H9 (cell line): ENCODE measurements around the gene MYOF. TPM values are rescaled to one million over a fixed set of nuclear protein-coding genes. Genes with fewer than 3 reads are reported as not detected.

Experiments
- DNase-seq: peaks from one replicate; pipeline ENCODE4 v3.0.0-alpha.2; 2017
- H2AFZ ChIP-seq: one replicate; pipeline ENCODE4 v1.6.1; 2013; ENCODE audit warnings: mild to moderate bottlenecking, low read length, control low read depth, moderate library complexity
- H2AK5ac ChIP-seq: 2 replicates; pipeline ENCODE4 v1.6.1; 2013; ENCODE audit warnings: low read length, control low read depth, mixed read lengths; ENCODE audit not compliant: insufficient read length
- H2BK120ac ChIP-seq: one replicate; pipeline ENCODE4 v1.6.1; 2013; ENCODE audit warnings: low read depth, mild to moderate bottlenecking, low read length, control low read depth, inconsistent platforms; ENCODE audit not compliant: poor library complexity, severe bottlenecking
- H2BK12ac ChIP-seq: 2 replicates; pipeline ENCODE4 v1.6.1; 2013; ENCODE audit warnings: low read length, control low read depth, mixed read lengths, low read depth; ENCODE audit not compliant: insufficient read length
- H2BK15ac ChIP-seq: 2 replicates; pipeline ENCODE4 v1.6.1; 2013; ENCODE audit warnings: low read depth, low read length, control low read depth
- H2BK20ac ChIP-seq: one replicate; pipeline ENCODE4 v1.6.1; 2013; ENCODE audit warnings: low read depth, mild to moderate bottlenecking, low read length, control low read depth, inconsistent platforms; ENCODE audit not compliant: poor library complexity, severe bottlenecking
- H2BK5ac ChIP-seq: 2 replicates; pipeline ENCODE4 v1.6.1; 2013; ENCODE audit warnings: low read length, control low read depth, mixed read lengths; ENCODE audit not compliant: insufficient read length
- H3K14ac ChIP-seq: 2 replicates; pipeline ENCODE4 v1.6.1; 2013; ENCODE audit warnings: low read length, control low read depth; ENCODE audit not compliant: insufficient read depth
- H3K18ac ChIP-seq: 2 replicates; pipeline ENCODE4 v1.6.1; 2013; ENCODE audit warnings: low read depth, mild to moderate bottlenecking, mixed read lengths, low read length, control low read depth; ENCODE audit not compliant: insufficient read length
- H3K23ac ChIP-seq: 2 replicates; pipeline ENCODE4 v1.6.1; 2013; ENCODE audit warnings: low read length, control low read depth, mixed read lengths, low read depth; ENCODE audit not compliant: insufficient read length
- H3K23me2 ChIP-seq: 2 replicates; pipeline ENCODE4 v1.6.1; 2013; ENCODE audit warnings: low read depth, mild to moderate bottlenecking, mixed read lengths, low read length, control low read depth; ENCODE audit not compliant: insufficient read length, poor library complexity, severe bottlenecking
- H3K27ac ChIP-seq: 2 replicates; pipeline ENCODE4 v1.5.1; 2013; ENCODE audit warnings: low read length, control low read depth, mixed read lengths, low read depth; ENCODE audit not compliant: insufficient read length
- H3K27me3 ChIP-seq: 2 replicates; pipeline ENCODE4 v1.6.1; 2013; ENCODE audit warnings: low read length, control low read depth, inconsistent platforms; ENCODE audit not compliant: insufficient read depth
- H3K4ac ChIP-seq: 2 replicates; pipeline ENCODE4 v1.6.1; 2013; ENCODE audit warnings: low read depth, mild to moderate bottlenecking, control low read depth, inconsistent platforms, low read length, moderate library complexity
- H3K4me1 ChIP-seq: 2 replicates; pipeline ENCODE4 v1.6.1; 2013; ENCODE audit warnings: low read length, control low read depth, inconsistent platforms; ENCODE audit not compliant: insufficient read depth
- H3K4me2 ChIP-seq: 2 replicates; pipeline ENCODE4 v1.6.1; 2013; ENCODE audit warnings: low read length, control low read depth, mixed read lengths; ENCODE audit not compliant: insufficient read length, insufficient read depth
- H3K56ac ChIP-seq: 2 replicates; pipeline ENCODE4 v1.6.1; 2013; ENCODE audit warnings: low read depth, mild to moderate bottlenecking, mixed read lengths, low read length, control low read depth; ENCODE audit not compliant: insufficient read length
- H3K79me1 ChIP-seq: 2 replicates; pipeline ENCODE4 v1.6.1; 2013; ENCODE audit warnings: low read depth, mild to moderate bottlenecking, moderate library complexity, low read length, control low read depth, inconsistent platforms; ENCODE audit not compliant: insufficient read depth, poor library complexity, severe bottlenecking
- H3K79me2 ChIP-seq: 2 replicates; pipeline ENCODE4 v1.6.1; 2013; ENCODE audit warnings: low read length, control low read depth, inconsistent platforms; ENCODE audit not compliant: insufficient read depth
- H3K9ac ChIP-seq: 2 replicates; pipeline ENCODE4 v1.6.1; 2013; ENCODE audit warnings: low read length, control low read depth, mixed read lengths; ENCODE audit not compliant: insufficient read length; ENCODE audit errors: extremely low read depth
- H3K9me3 ChIP-seq: one replicate; pipeline ENCODE4 v1.6.1; 2013; ENCODE audit warnings: low read depth, low read length, inconsistent platforms; ENCODE audit not compliant: control insufficient read depth
- H3T11ph ChIP-seq: one replicate; pipeline ENCODE4 v1.6.1; 2013; ENCODE audit warnings: mild to moderate bottlenecking, low read length, control low read depth, inconsistent platforms
- H4K20me1 ChIP-seq: one replicate; pipeline ENCODE4 v1.6.1; 2013; ENCODE audit not compliant: control insufficient read depth, insufficient read length, insufficient read depth
- H4K5ac ChIP-seq: 2 replicates; pipeline ENCODE4 v1.6.1; 2013; ENCODE audit warnings: low read depth, mild to moderate bottlenecking, mixed read lengths, low read length, control low read depth; ENCODE audit not compliant: insufficient read length
- H4K8ac ChIP-seq: replicated peaks from 2 replicates; pipeline ENCODE4 v1.6.1; 2013; ENCODE audit warnings: low read length, control low read depth, mixed read lengths, low read depth; ENCODE audit not compliant: insufficient read length
- H4K91ac ChIP-seq: 2 replicates; pipeline ENCODE4 v1.6.1; 2013; ENCODE audit warnings: low read depth, mild to moderate bottlenecking, moderate library complexity, mixed read lengths, low read length, control low read depth; ENCODE audit not compliant: insufficient read length
- H3K27ac Mint-ChIP-seq, 3 experiments: 2 replicates in 2 of 3; 3 replicates in 1 of 3; pipeline ENCODE4 v1.8.0; 2020 to 2021; ENCODE audit warnings: mixed read lengths in 3 of 3, mild to moderate bottlenecking in 1 of 3, moderate library complexity in 1 of 3
- H3K27me3 Mint-ChIP-seq: 2 replicates; pipeline ENCODE4 v1.8.0; 2021; ENCODE audit warnings: low read depth, mild to moderate bottlenecking, moderate library complexity, mixed read lengths
- H3K36me3 Mint-ChIP-seq, 3 experiments: 2 replicates in 2 of 3; 3 replicates in 1 of 3; pipeline ENCODE4 v1.8.0; 2020 to 2021; ENCODE audit warnings: low read depth in 3 of 3, mixed read lengths in 3 of 3; ENCODE audit not compliant: insufficient read depth in 1 of 3
- H3K4me1 Mint-ChIP-seq, 2 experiments: 2 replicates each; pipeline ENCODE4 v1.8.0; 2020; ENCODE audit warnings: mixed read lengths in 2 of 2
- H3K4me3 Mint-ChIP-seq, 2 experiments: 2 replicates in 1 of 2; 3 replicates in 1 of 2; pipeline ENCODE4 v1.8.0; 2020 to 2021; ENCODE audit warnings: mild to moderate bottlenecking in 2 of 2, mixed read lengths in 2 of 2, moderate library complexity in 1 of 2
- H3K9me3 Mint-ChIP-seq, 2 experiments: 2 replicates in 1 of 2; 3 replicates in 1 of 2; pipeline ENCODE4 v1.8.0; 2020; ENCODE audit warnings: mild to moderate bottlenecking in 2 of 2, mixed read lengths in 2 of 2, moderate library complexity in 1 of 2
- CTCF ChIP-seq: fragments of 200-600 bp; sonication (generic); conservative IDR thresholded peaks from 3 replicates; pipeline ENCODE4 v1.8.0; 2021; ENCODE audit warnings: antibody characterized with exemption, mild to moderate bottlenecking
- WGBS: extraction: QIAGEN DNeasy Blood & Tissue Kit; methylation state at CpG from one replicate; pipeline ENCODE4 v1.1.7; 2013; ENCODE audit warnings: missing lambda C conversion rate, low lambda C conversion rate, mixed read lengths; ENCODE audit not compliant: insufficient read length; ENCODE audit errors: extremely low coverage; 5-methylcytosine and 5-hydroxymethylcytosine counted together
- total RNA-seq: library from RNA; stranded (reverse); gene quantifications from 2 replicates; pipeline ENCODE4 v1.2.1, GENCODE V29; 2021

Gene MYOF
- total RNA-seq, 1 experiment from 2014 or later = 2.8 TPM

DNA sequence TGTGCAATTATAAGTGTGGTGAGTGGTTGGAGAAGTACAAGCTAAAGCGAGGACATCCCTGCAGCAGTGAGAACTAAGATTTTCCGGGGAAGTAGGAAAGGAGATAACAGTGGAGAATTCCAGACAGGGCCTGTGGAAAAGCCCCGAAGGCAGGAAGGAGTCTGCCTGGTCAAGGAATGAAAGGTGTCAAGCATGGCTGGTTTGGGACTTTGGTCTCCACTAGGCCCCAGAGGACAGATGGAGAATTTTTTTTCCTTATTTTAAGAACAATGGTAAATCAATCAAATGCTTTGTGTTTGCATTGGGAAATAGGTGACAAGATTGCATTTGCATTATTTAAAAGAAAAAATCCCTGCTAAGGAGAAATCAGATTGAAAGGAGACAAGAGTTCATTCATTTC lies 11.0 kb upstream of the MYOF start:
- no peak overlapping the region for H3K56ac ChIP-seq
- H3K27ac Mint-ChIP-seq = no peak overlapping the region
- H3K9ac ChIP-seq = no peak overlapping the region
- peaks cover 13 to 17% of the 10 kb centered on the region in 2 experiments for H3K4me1 Mint-ChIP-seq
- H2BK12ac ChIP-seq = no peak overlapping the region
- no peak overlapping the region for H3K4me3 Mint-ChIP-seq
- H3K36me3 Mint-ChIP-seq = no peaks in the 10 kb centered on the region
- H3K4ac ChIP-seq = no peak overlapping the region
- no peak overlapping the region for H2BK5ac ChIP-seq
- H3K79me2 ChIP-seq = peaks cover 2% of the 10 kb centered on the region; the same call in 1 of the 2 replicates
- no CpG with 5 or more reads among the region's 3 CpGs for WGBS
- H3K27ac ChIP-seq = no peak overlapping the region
- H2BK20ac ChIP-seq = no peak overlapping the region
- no peaks in the 10 kb centered on the region for H3K9me3 Mint-ChIP-seq
- H2BK120ac ChIP-seq = no peak overlapping the region
- H3K14ac ChIP-seq = no peak overlapping the region
- no peak overlapping the region for H3K23ac ChIP-seq
- peaks cover 12% of the 10 kb centered on the region for H3K27me3 Mint-ChIP-seq
- no peak overlapping the region for H4K91ac ChIP-seq
- no peaks in the 10 kb centered on the region for H3K79me1 ChIP-seq
- no peak overlapping the region for H2BK15ac ChIP-seq
- H2AFZ ChIP-seq = no peak overlapping the region
- no peaks in the 10 kb centered on the region for H4K20me1 ChIP-seq
- H3K9me3 ChIP-seq = no peaks in the 10 kb centered on the region
- H3K18ac ChIP-seq = no peak overlapping the region
- TF ChIP-seq CTCF = no peak; the same call in 2 of the 3 replicates
- no peaks in the 10 kb centered on the region for H3K4me1 ChIP-seq
- H2AK5ac ChIP-seq = no peak overlapping the region
- H4K8ac ChIP-seq = no peak overlapping the region
- no peak overlapping the region for H3K4me2 ChIP-seq
- H3T11ph ChIP-seq = no peak overlapping the region
- no peak overlapping the region for H4K5ac ChIP-seq
- H3K23me2 ChIP-seq = peaks cover 9% of the 10 kb centered on the region
- no peaks in the 10 kb centered on the region for H3K27me3 ChIP-seq
- DNase-seq = no peak
